Measurements from ENCODE around the gene ATE1. TPM values are rescaled to one million over a fixed set of nuclear protein-coding genes. Genes with fewer than 3 reads are reported as not detected.

The ATE1 gene
- total RNA-seq, 3 donors from 2014 or later (not counting 1 experiment from before 2014, with no cell fraction given): 30.4 to 40.6 (median 30.5) TPM

GRCh38 chr10:121734589-121735045 lies 193.2 kb downstream of the ATE1 start:
- Mint-ChIP-seq H3K27me3 (ENCODE audit: low read depth in 2 of 2) (peaks cover 21 to 32% of the 10 kb centered on the region in 2 donors), H3K4me3 (no peak overlapping the region), H3K36me3 (no peaks in the 10 kb centered on the region), H3K27ac (no peak overlapping the region), H3K4me1 (peaks cover 10 to 27% of the 10 kb centered on the region in 2 donors), H3K9me3 (no peaks in the 10 kb centered on the region)
- Histone ChIP-seq H3K4me1 (ENCODE audit: control insufficient read depth, insufficient read depth, low read length) (peaks cover 5% of the 10 kb centered on the region), H3K27me3 (ENCODE audit: control insufficient read depth, insufficient read depth, low read length) (peaks cover 3% of the 10 kb centered on the region), H3K27ac (ENCODE audit: low read length) (no peak overlapping the region), H3K9me3 (ENCODE audit: control insufficient read depth, insufficient read depth, low read length) (no peaks in the 10 kb centered on the region), H3K4me3 (ENCODE audit: low read length) (no peak overlapping the region), H3K36me3 (ENCODE audit: control insufficient read depth, insufficient read depth, low read length) (no peaks in the 10 kb centered on the region)
- DNase-seq (peak in 1 of 2 donors; percentile 25), ATAC-seq (no peak)
- WGBS (ENCODE audit: insufficient coverage): 41% methylated on average over 9 of the region's 11 CpGs
- intact Hi-C loops (cut with micrococcal nuclease): loop anchor here (1.0 kb wide), 1 partner anchor 791 kb away; no protein-coding TSS in a partner anchor
- peak; percentile 67 for TF ChIP-seq CTCF (IDR thresholded peaks at IDR 0.05)

- intact Hi-C loops (cut with micrococcal nuclease): no loop called here
- TF ChIP-seq CTCF (IDR thresholded peaks at IDR 0.05): no peak
- H3K4me1 Mint-ChIP-seq: peaks cover 3 to 21% of the 10 kb centered on the region in 2 donors
- H3K4me3 Mint-ChIP-seq: no peak overlapping the region
- H3K4me1 ChIP-seq (ENCODE audit: control insufficient read depth, insufficient read depth, low read length): no peaks in the 10 kb centered on the region
- peaks cover 21 to 38% of the 10 kb centered on the region in 2 donors for H3K27me3 Mint-ChIP-seq (ENCODE audit: low read depth in 2 of 2)
- peaks cover 3% of the 10 kb centered on the region for H3K27me3 ChIP-seq (ENCODE audit: control insufficient read depth, insufficient read depth, low read length)
- ATAC-seq (no peak), DNase-seq (no peak)
- no peaks in the 10 kb centered on the region for H3K36me3 ChIP-seq (ENCODE audit: control insufficient read depth, insufficient read depth, low read length)
- no peaks in the 10 kb centered on the region for H3K9me3 ChIP-seq (ENCODE audit: control insufficient read depth, insufficient read depth, low read length)
- H3K36me3 Mint-ChIP-seq: no peaks in the 10 kb centered on the region
- no peak overlapping the region for H3K27ac ChIP-seq (ENCODE audit: low read length)
- H3K4me3 ChIP-seq (ENCODE audit: low read length): no peak overlapping the region
- no peaks in the 10 kb centered on the region for H3K9me3 Mint-ChIP-seq
- H3K27ac Mint-ChIP-seq: no peak overlapping the region
- 89% methylated on average over 16 of the region's 16 CpGs for WGBS (ENCODE audit: insufficient coverage)
Observed at GRCh38 chr10:121732656-121733445, 195.0 kb downstream of the ATE1 start.

- Histone ChIP-seq H3K27me3 (ENCODE audit: control insufficient read depth, insufficient read depth, low read length) (peaks cover 3% of the 10 kb centered on the region), H3K9me3 (ENCODE audit: control insufficient read depth, insufficient read depth, low read length) (no peaks in the 10 kb centered on the region), H3K4me3 (ENCODE audit: low read length) (no peak overlapping the region), H3K4me1 (ENCODE audit: control insufficient read depth, insufficient read depth, low read length) (no peaks in the 10 kb centered on the region), H3K36me3 (ENCODE audit: control insufficient read depth, insufficient read depth, low read length) (no peaks in the 10 kb centered on the region), H3K27ac (ENCODE audit: low read length) (no peak overlapping the region)
- WGBS (ENCODE audit: insufficient coverage): 79% methylated on average over 3 of the region's 3 CpGs
- Mint-ChIP-seq H3K27me3 (ENCODE audit: low read depth in 2 of 2) (peaks cover 21 to 32% of the 10 kb centered on the region in 2 donors), H3K4me3 (no peak overlapping the region), H3K9me3 (no peaks in the 10 kb centered on the region), H3K36me3 (no peaks in the 10 kb centered on the region), H3K4me1 (peaks cover 0 to 14% of the 10 kb centered on the region in 2 donors), H3K27ac (no peak overlapping the region)
- intact Hi-C loops (cut with micrococcal nuclease): no loop called here
- no peak for ATAC-seq
- no peak for TF ChIP-seq CTCF (IDR thresholded peaks at IDR 0.05)
- DNase-seq: no peak
Observed at GRCh38 chr10:121732172-121732571, 195.7 kb downstream of the ATE1 start.
